Spleen (tissue), 11 donors: ENCODE data around the gene PARD3B. TPM values are rescaled to one million over a fixed set of nuclear protein-coding genes. Genes with fewer than 3 reads are reported as not detected.

Experiments used
- DNase-seq: peaks from one replicate; pipeline ENCODE4 v3.0.0-alpha.2; 2020
- H3K27ac ChIP-seq, 8 donors: fragments of 200-600 bp; sonication (generic) in 7 of 8; 1 replicate in 4 of 8; 2 replicates in 4 of 8; pipeline versions ENCODE4 v1.5.0 to v1.8.0; 2016 to 2021; ENCODE audit warnings: inconsistent platforms in 4 of 8, mild to moderate bottlenecking in 4 of 8, moderate library complexity in 1 of 8
- H3K27me3 ChIP-seq, 7 donors: fragments of 200-600 bp; sonication (generic) in 6 of 7; replicated peaks in 1 of 7; 1 replicate in 4 of 7; 2 replicates in 3 of 7; pipeline versions ENCODE4 v1.5.0 to v1.8.0; 2016 to 2021; ENCODE audit warnings: inconsistent platforms in 3 of 7, mild to moderate bottlenecking in 1 of 7
- H3K36me3 ChIP-seq, 6 donors: fragments of 200-600 bp; sonication (generic) in 5 of 6; 1 replicate in 4 of 6; 2 replicates in 2 of 6; pipeline versions ENCODE4 v1.5.0 to v1.8.0; 2016 to 2021; ENCODE audit warnings: inconsistent platforms in 2 of 6
- H3K4me1 ChIP-seq, 6 donors: fragments of 200-600 bp; sonication (generic) in 5 of 6; 1 replicate in 3 of 6; 2 replicates in 3 of 6; pipeline versions ENCODE4 v1.5.0 to v1.8.0; 2016 to 2021; ENCODE audit warnings: inconsistent platforms in 3 of 6
- H3K4me3 ChIP-seq, 8 donors: fragments of 200-600 bp; sonication (generic) in 7 of 8; 1 replicate in 4 of 8; 2 replicates in 4 of 8; pipeline versions ENCODE4 v1.5.0 to v1.8.0; 2016 to 2021; ENCODE audit warnings: inconsistent platforms in 4 of 8, mild to moderate bottlenecking in 4 of 8, moderate library complexity in 2 of 8
- H3K9me3 ChIP-seq, 8 donors: fragments of 200-600 bp; sonication (generic) in 7 of 8; 1 replicate in 4 of 8; 2 replicates in 4 of 8; pipeline versions ENCODE4 v1.5.0 to v1.8.0; 2016 to 2021; ENCODE audit warnings: inconsistent platforms in 4 of 8
- CTCF ChIP-seq, 11 experiments: fragments of 200-600 bp in 7 of 11; fragments of 450-650 bp in 4 of 11; sonication (generic) in 4 of 11; IDR thresholded peaks in 8 of 11; conservative IDR thresholded peaks in 3 of 11; 1 replicate in 7 of 11; 2 replicates in 4 of 11; pipeline versions ENCODE4 v1.4.0 to v1.8.0; 2016 to 2021; ENCODE audit warnings: antibody characterized with exemption in 11 of 11, inconsistent platforms in 4 of 11, mild to moderate bottlenecking in 1 of 11
- POLR2A ChIP-seq, 3 donors: fragments of 450-650 bp; IDR thresholded peaks; one replicate each; pipeline ENCODE4 v1.5.1; 2017; ENCODE audit warnings: antibody characterized with exemption in 3 of 3, mild to moderate bottlenecking in 1 of 3
- POLR2AphosphoS5 ChIP-seq, 3 donors: sonication (generic); formaldehyde crosslinking; IDR thresholded peaks; one replicate each; pipeline ENCODE4 v1.5.1; 2017; ENCODE audit warnings: antibody characterized with exemption in 3 of 3
- WGBS, 5 donors: extraction: QIAGEN DNeasy Blood & Tissue Kit in 3 of 5; methylation state at CpG; one replicate each; pipeline versions ENCODE4 v1.1.5 to v1.1.7; 2013 to 2018; 5-methylcytosine and 5-hydroxymethylcytosine counted together
- intact Hi-C: fragments of 100-400 bp; cut with DNase I; formaldehyde crosslinking; loops from one replicate; pipeline ENCODE4 v1.15.0; 2023; ENCODE audit warnings: low total_unique reads
- polyA plus RNA-seq, 3 donors: library from polyadenylated mRNA; stranded (reverse); fragments of 200-250 nt; gene quantifications; one replicate each; pipeline ENCODE4 v1.2.1, GENCODE V29; 2013
- total RNA-seq, 7 donors: library from RNA; depleted of rRNA in 3 of 7; stranded (reverse); fragments of >200 nt in 3 of 7; fragmentation: NEBNext Ultra II Directional in 4 of 7; extraction: Animal tissue kit (Norgen Biotek cat#: 25700) in 4 of 7; gene quantifications; one replicate each; pipeline versions ENCODE4 v1.1.0 to v1.2.1, GENCODE V29; 2016 to 2021
- donor health status: healthy with polysubstance abuse.
- donor health status: DM: no; HTN: no; CAD: no; lungs with moderate emphysema.
- donor health status: DM: no; HTN: no; CAD: no.
- donor health status: Bipolar disorder and iron deficiency.
- donor health status: healthy.
- donor health status: DM: no; HTN: no; CAD: no.
- donor health status: DM: yes; HTN: yes; CAD: no.

PARD3B gene
- total and polyA plus RNA-seq, 10 donors, result 0.85 to 27.8 (median 14.7) TPM

GRCh38 chr2:205425102-205425501 lies 879.8 kb downstream of the PARD3B start:
- 83 to 91% (median 86%) methylated on average over 2 of the region's 2 CpGs for WGBS, 5 donors
- Histone ChIP-seq H3K36me3 (no peaks in the 10 kb centered on the region), H3K4me3 (no peak overlapping the region), H3K4me1 (no peaks in the 10 kb centered on the region), H3K9me3 (no peaks in the 10 kb centered on the region), H3K27me3 (no peaks in the 10 kb centered on the region), H3K27ac (no peak overlapping the region)
- intact Hi-C loops, result no loop called here
- DNase-seq, result no peak
- no peak for TF ChIP-seq POLR2A (IDR thresholded peaks at IDR 0.05)
- no peak for TF ChIP-seq POLR2AphosphoS5 (IDR thresholded peaks at IDR 0.05)
- TF ChIP-seq CTCF (IDR thresholded peaks at IDR 0.05 in 8 of 11, conservative IDR thresholded peaks at IDR 0.05 in 3 of 11), result no peak

- no peak for TF ChIP-seq POLR2AphosphoS5 (IDR thresholded peaks at IDR 0.05)
- no peak for TF ChIP-seq CTCF (IDR thresholded peaks at IDR 0.05 in 8 of 11, conservative IDR thresholded peaks at IDR 0.05 in 3 of 11)
- TF ChIP-seq POLR2A (IDR thresholded peaks at IDR 0.05), result no peak
- H3K27ac ChIP-seq, result no peak overlapping the region
- no peaks in the 10 kb centered on the region for H3K36me3 ChIP-seq
- no peaks in the 10 kb centered on the region for H3K27me3 ChIP-seq
- no peaks in the 10 kb centered on the region for H3K4me1 ChIP-seq
- intact Hi-C loops, result no loop called here
- no peak overlapping the region for H3K4me3 ChIP-seq
- DNase-seq, result no peak
- 84 to 96% (median 91%) methylated on average over 3 of the region's 3 CpGs for WGBS, 5 donors
- no peaks in the 10 kb centered on the region for H3K9me3 ChIP-seq
These were observed 881.8 kb downstream of the PARD3B start for GRCh38 chr2:205427112-205427511.

- no peak for DNase-seq
These were observed 883.5 kb downstream of the PARD3B start for GRCh38 chr2:205428811-205429210.

GRCh38 chr2:205435970-205436369 lies 890.7 kb downstream of the PARD3B start:
- H3K27ac ChIP-seq, result no peak overlapping the region
- TF ChIP-seq CTCF (IDR thresholded peaks at IDR 0.05 in 8 of 11, conservative IDR thresholded peaks at IDR 0.05 in 3 of 11), result no peak
- no peak for TF ChIP-seq POLR2A (IDR thresholded peaks at IDR 0.05)
- TF ChIP-seq POLR2AphosphoS5 (IDR thresholded peaks at IDR 0.05), result no peak
- H3K27me3 ChIP-seq, result no peaks in the 10 kb centered on the region
- WGBS, 5 donors, result 82 to 88% (median 87%) methylated on average over 4 of the region's 4 CpGs
- H3K36me3 ChIP-seq, result no peaks in the 10 kb centered on the region
- DNase-seq, result no peak
- H3K9me3 ChIP-seq, result peaks cover 0 to 12% (median 1%) of the 10 kb centered on the region in 8 donors
- intact Hi-C loops, result no loop called here
- no peak overlapping the region for H3K4me3 ChIP-seq
- no peaks in the 10 kb centered on the region for H3K4me1 ChIP-seq

More at GRCh38 chr2:205428811-205429210, 883.5 kb downstream of the PARD3B start:
- no peak overlapping the region for H3K27ac ChIP-seq
- H3K4me3 ChIP-seq, result no peak overlapping the region
- H3K4me1 ChIP-seq, result no peaks in the 10 kb centered on the region
- WGBS, 5 donors, result 78 to 91% (median 84%) methylated on average over 2 of the region's 2 CpGs
- no peak for TF ChIP-seq CTCF (IDR thresholded peaks at IDR 0.05 in 8 of 11, conservative IDR thresholded peaks at IDR 0.05 in 3 of 11)
- TF ChIP-seq POLR2A (IDR thresholded peaks at IDR 0.05), result no peak
- TF ChIP-seq POLR2AphosphoS5 (IDR thresholded peaks at IDR 0.05), result no peak
- intact Hi-C loops, result no loop called here
- H3K9me3 ChIP-seq, result no peaks in the 10 kb centered on the region
- no peaks in the 10 kb centered on the region for H3K27me3 ChIP-seq
- no peaks in the 10 kb centered on the region for H3K36me3 ChIP-seq
